Activated naive CD4-positive, alpha-beta T cell treated with anti-CD3 and anti-CD28 coated beads, Interleukin-2, amount 50 U/mL, for 72 hours (primary cell): ENCODE measurements around the gene SLC27A1. TPM values are rescaled to one million over a fixed set of nuclear protein-coding genes. Genes with fewer than 3 reads are reported as not detected.

Experiments
- total RNA-seq, 2 donors: library from RNA; stranded (reverse); gene quantifications; one replicate each; pipeline ENCODE4 v1.2.3, GENCODE V29; 2022

The SLC27A1 gene
- total RNA-seq, 2 donors from 2014 or later: 5.8 to 6.3 TPM

Other genes with a start within 250 kb of the SLC27A1 start
- 10 to 100 TPM; 14.3 to 17.1 TPM for gene OCEL1, start 244.3 kb upstream of the SLC27A1 start, total RNA-seq
- gene NR2F6, start 224.6 kb upstream of the SLC27A1 start, total RNA-seq: 10 to 100 TPM in 1 of 2 donors, 1 to 10 TPM in 1; 5.8 to 12.9 TPM
- gene USHBP1, start 205.8 kb upstream of the SLC27A1 start, total RNA-seq: under 1 TPM; 0.43 to 0.49 TPM
- 100 to 1,000 TPM; 115 to 125 TPM for gene BABAM1, start 203.1 kb upstream of the SLC27A1 start, total RNA-seq
- 10 to 100 TPM in 1 of 2 donors, 1 to 10 TPM in 1; 8.4 to 13.7 TPM for gene ANKLE1, start 188.6 kb upstream of the SLC27A1 start, total RNA-seq
- gene ABHD8, start 167.1 kb upstream of the SLC27A1 start, total RNA-seq: 10 to 100 TPM; 10.4 to 10.5 TPM
- 100 to 1,000 TPM in 1 of 2 donors, 10 to 100 TPM in 1; 70.2 to 100 TPM for gene MRPL34, start 164.7 kb upstream of the SLC27A1 start, total RNA-seq
- 10 to 100 TPM; 30.0 to 39.7 TPM for gene DDA1, start 161.0 kb upstream of the SLC27A1 start, total RNA-seq
- gene ANO8, start 135.7 kb upstream of the SLC27A1 start, total RNA-seq: 1 to 10 TPM; 4.5 to 7.2 TPM
- 10 to 100 TPM; 11.1 to 46.1 TPM for gene GTPBP3, start 133.0 kb upstream of the SLC27A1 start, total RNA-seq
- under 1 TPM in 1 of 2 donors, not detected in 1; 0.20 TPM for gene PLVAP, start 93.2 kb upstream of the SLC27A1 start, total RNA-seq
- gene CCDC194, start 76.3 kb upstream of the SLC27A1 start, total RNA-seq: 1 to 10 TPM; 2.2 to 3.7 TPM
- gene BST2, start 64.9 kb upstream of the SLC27A1 start, total RNA-seq: 100 to 1,000 TPM in 1 of 2 donors, 10 to 100 TPM in 1; 77.4 to 126 TPM
- gene MVB12A, start 50.5 kb upstream of the SLC27A1 start, total RNA-seq: 10 to 100 TPM; 34.4 to 55.2 TPM
- gene TMEM221, start 21.9 kb upstream of the SLC27A1 start, total RNA-seq: not detected
- gene NXNL1, start 9.6 kb upstream of the SLC27A1 start, total RNA-seq: not detected
- gene PGLS, start 41.1 kb downstream of the SLC27A1 start, total RNA-seq: 10 to 100 TPM; 50.3 to 70.6 TPM
- gene COLGALT1, start 85.1 kb downstream of the SLC27A1 start, total RNA-seq: 10 to 100 TPM; 39.2 to 64.7 TPM
- gene UNC13A, start 217.8 kb downstream of the SLC27A1 start, total RNA-seq: under 1 TPM; 0.04 to 0.20 TPM
- 10 to 100 TPM; 57.8 to 65.8 TPM for gene MAP1S, start 249.0 kb downstream of the SLC27A1 start, total RNA-seq